GM21619 (cell line): Measurements from ENCODE around the gene AKAP9.
A peak's percentile ranks its signal among the peaks of the same experiment; 100 is the strongest.
"Not testable (repeated sequence)": the region's sequence is repeated elsewhere in the genome, so short reads cannot be mapped to it uniquely, and the experiment has no call there.

Experiments
- ATAC-seq: cut with Tn5 transposase; IDR thresholded peaks from one replicate; pipeline ENCODE4 v1.9.1; 2021; ENCODE audit not compliant: unreplicated experiment

Gene AKAP9

GRCh38 chr7:92057375-92057774 is 116.7 kb downstream of the AKAP9 start:
- ATAC-seq = no peak

- ATAC-seq = peak; percentile 49
Observed at GRCh38 chr7:92058040-92058439, 117.4 kb downstream of the AKAP9 start.

- ATAC-seq = no peak
Observed at GRCh38 chr7:92058899-92059298, 118.2 kb downstream of the AKAP9 start.

- ATAC-seq = no peak
Observed at GRCh38 chr7:92061154-92061553, 120.5 kb downstream of the AKAP9 start.

GRCh38 chr7:92064438-92065029 is 123.9 kb downstream of the AKAP9 start:
- no peak for ATAC-seq

GRCh38 chr7:92071032-92071431 is 130.4 kb downstream of the AKAP9 start:
- ATAC-seq = no peak

- ATAC-seq = no peak
Observed at GRCh38 chr7:92072121-92072520, 131.5 kb downstream of the AKAP9 start.

GRCh38 chr7:92072708-92073107 is 132.0 kb downstream of the AKAP9 start:
- ATAC-seq = no peak

GRCh38 chr7:92075455-92076158 is 134.9 kb downstream of the AKAP9 start:
- ATAC-seq = peak; percentile 98

- ATAC-seq = no peak
Observed at GRCh38 chr7:92076509-92076908, 135.8 kb downstream of the AKAP9 start.

- not testable (repeated sequence) for ATAC-seq
Observed at GRCh38 chr7:92083922-92084321, 143.3 kb downstream of the AKAP9 start.

GRCh38 chr7:92088266-92088665 is 147.6 kb downstream of the AKAP9 start:
- ATAC-seq = no peak

- ATAC-seq = no peak
Observed at GRCh38 chr7:92092210-92092609, 151.5 kb downstream of the AKAP9 start.

GRCh38 chr7:92095380-92095779 is 154.7 kb downstream of the AKAP9 start:
- ATAC-seq = no peak

GRCh38 chr7:92100534-92100933 is 159.9 kb downstream of the AKAP9 start:
- no peak for ATAC-seq

- ATAC-seq = not testable (repeated sequence)
Observed at GRCh38 chr7:92102862-92103261, 162.2 kb downstream of the AKAP9 start.

- no peak for ATAC-seq
Observed at GRCh38 chr7:92108821-92109220, 168.2 kb downstream of the AKAP9 start.

GRCh38 chr7:92110857-92111256 is 170.2 kb downstream of the AKAP9 start:
- ATAC-seq = no peak

GRCh38 chr7:92115821-92116220 is 175.2 kb downstream of the AKAP9 start:
- ATAC-seq = no peak

- ATAC-seq = no peak
Observed at GRCh38 chr7:92116949-92117348, 176.3 kb downstream of the AKAP9 start.

GRCh38 chr7:92119213-92119759 is 178.6 kb downstream of the AKAP9 start:
- no peak for ATAC-seq

GRCh38 chr7:92121681-92122080 is 181.0 kb downstream of the AKAP9 start:
- ATAC-seq = no peak
